ENCODE data around the gene SLC35E2B.
"Not testable (repeated sequence)": the region's sequence is repeated elsewhere in the genome, so short reads cannot be mapped to it uniquely, and the experiment has no call there.

DNA sequence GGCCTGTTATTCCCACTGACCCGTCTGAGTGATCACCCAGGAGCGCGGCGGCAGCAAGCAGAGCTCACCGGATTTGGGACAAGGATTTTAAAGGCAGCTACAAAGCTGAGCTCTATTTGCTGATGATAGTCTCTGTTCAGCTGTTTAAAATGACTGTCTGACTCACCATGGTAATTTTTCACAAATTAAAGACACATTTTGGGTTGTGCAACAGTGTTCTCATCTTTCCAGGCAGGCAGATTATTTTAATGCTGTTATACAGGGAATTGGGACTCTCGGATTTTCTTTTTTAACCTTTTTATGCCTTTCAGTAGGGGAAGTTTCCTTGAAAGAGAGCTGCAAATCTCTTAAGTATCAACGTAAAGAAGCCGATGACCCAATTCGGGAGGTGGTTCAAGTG lies 30.2 kb downstream of the SLC35E2B start:
- TF ChIP-seq, protein P1, sequence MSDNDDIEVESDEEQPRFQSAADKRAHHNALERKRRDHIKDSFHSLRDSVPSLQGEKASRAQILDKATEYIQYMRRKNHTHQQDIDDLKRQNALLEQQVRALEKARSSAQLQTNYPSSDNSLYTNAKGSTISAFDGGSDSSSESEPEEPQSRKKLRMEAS (IDR thresholded peaks at IDR 0.05; ENCODE audit: low read depth, low read length), result not testable (repeated sequence)
- TF ChIP-seq, protein P2, sequence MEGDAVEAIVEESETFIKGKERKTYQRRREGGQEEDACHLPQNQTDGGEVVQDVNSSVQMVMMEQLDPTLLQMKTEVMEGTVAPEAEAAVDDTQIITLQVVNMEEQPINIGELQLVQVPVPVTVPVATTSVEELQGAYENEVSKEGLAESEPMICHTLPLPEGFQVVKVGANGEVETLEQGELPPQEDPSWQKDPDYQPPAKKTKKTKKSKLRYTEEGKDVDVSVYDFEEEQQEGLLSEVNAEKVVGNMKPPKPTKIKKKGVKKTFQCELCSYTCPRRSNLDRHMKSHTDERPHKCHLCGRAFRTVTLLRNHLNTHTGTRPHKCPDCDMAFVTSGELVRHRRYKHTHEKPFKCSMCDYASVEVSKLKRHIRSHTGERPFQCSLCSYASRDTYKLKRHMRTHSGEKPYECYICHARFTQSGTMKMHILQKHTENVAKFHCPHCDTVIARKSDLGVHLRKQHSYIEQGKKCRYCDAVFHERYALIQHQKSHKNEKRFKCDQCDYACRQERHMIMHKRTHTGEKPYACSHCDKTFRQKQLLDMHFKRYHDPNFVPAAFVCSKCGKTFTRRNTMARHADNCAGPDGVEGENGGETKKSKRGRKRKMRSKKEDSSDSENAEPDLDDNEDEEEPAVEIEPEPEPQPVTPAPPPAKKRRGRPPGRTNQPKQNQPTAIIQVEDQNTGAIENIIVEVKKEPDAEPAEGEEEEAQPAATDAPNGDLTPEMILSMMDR (IDR thresholded peaks at IDR 0.05; ENCODE audit: low read depth, low read length), result not testable (repeated sequence)
- not testable (repeated sequence) for TF ChIP-seq POLR2A (IDR thresholded peaks at IDR 0.05; ENCODE audit: extremely low read depth, insufficient read length); MYC (IDR thresholded peaks at IDR 0.05; ENCODE audit: low read depth, low read length)

Measured in NB4 (cell line).